PC-9 (cell line): ENCODE data around the gene LELP1. TPM values are rescaled to one million over a fixed set of nuclear protein-coding genes. Genes with fewer than 3 reads are reported as not detected.

Experiments
- Bru-seq: library from RNA; stranded (reverse); fragments of 400-500 nt; gene quantifications from one replicate; lab custom pipeline; 2021; lab: Mats Ljungman, UMichigan
- BruChase-seq, 2 experiments: library from RNA; stranded (reverse); fragments of 400-500 nt; gene quantifications; one replicate each; lab custom pipeline; 2021; lab: Mats Ljungman, UMichigan
- BruUV-seq: library from RNA; stranded (reverse); fragments of 400-500 nt; replicated peaks from 2 replicates; lab custom pipeline; 2021; lab: Mats Ljungman, UMichigan
- CTCF ChIA-PET: fragments of 300-600 bp; sonication (Branson Sonifier 250); formaldehyde crosslinking; loops from one replicate; lab custom pipeline; 2022; ENCODE audit warnings: antibody characterized with exemption; lab: Charles Lee
- POLR2A ChIA-PET: fragments of 300-600 bp; sonication (Branson Sonifier 250); formaldehyde crosslinking; loops from one replicate; lab custom pipeline; 2022; ENCODE audit warnings: antibody characterized with exemption; ENCODE audit not compliant: unreplicated experiment; lab: Charles Lee
- DNase-seq, 2 experiments: peaks; one replicate each; pipeline versions ENCODE4 v3.0.0 to v3.0.0-alpha.2; 2015 to 2022; ENCODE audit warnings: mixed read lengths in 1 of 2
- H2AFZ ChIP-seq: fragments of 200-600 bp; sonication (generic); 2 replicates; pipeline ENCODE4 v1.8.1; 2017; ENCODE audit warnings: antibody characterized with exemption
- H3F3A ChIP-seq: fragments of 200-600 bp; sonication (generic); 2 replicates; pipeline ENCODE4 v1.8.1; 2017; ENCODE audit warnings: antibody characterized with exemption, mild to moderate bottlenecking, low read depth; ENCODE audit not compliant: insufficient read depth
- H3K27ac ChIP-seq: fragments of 200-600 bp; sonication (generic); 2 replicates; pipeline ENCODE4 v1.6.1; 2016; ENCODE audit warnings: mixed run types
- H3K27me3 ChIP-seq: fragments of 200-600 bp; sonication (generic); 2 replicates; pipeline ENCODE4 v1.6.1; 2016; ENCODE audit warnings: low read depth, mixed run types; ENCODE audit not compliant: insufficient read depth
- H3K36me3 ChIP-seq: fragments of 200-600 bp; sonication (generic); 2 replicates; pipeline ENCODE4 v1.6.1; 2016; ENCODE audit warnings: low read depth, mixed run types
- H3K4me1 ChIP-seq: fragments of 200-600 bp; sonication (generic); replicated peaks from 2 replicates; pipeline ENCODE4 v1.6.1; 2016; ENCODE audit warnings: mixed run types; ENCODE audit not compliant: insufficient read depth
- H3K4me2 ChIP-seq: fragments of 200-600 bp; sonication (generic); 2 replicates; pipeline ENCODE4 v1.6.1; 2017; ENCODE audit warnings: mixed run types
- H3K4me3 ChIP-seq: fragments of 200-600 bp; sonication (generic); 2 replicates; pipeline ENCODE4 v1.6.1; 2016; ENCODE audit warnings: mixed run types
- H3K79me2 ChIP-seq: fragments of 200-600 bp; sonication (generic); 2 replicates; pipeline ENCODE4 v1.6.1; 2017; ENCODE audit warnings: low read depth, mixed run types
- H3K9me2 ChIP-seq: fragments of 200-600 bp; sonication (generic); 2 replicates; pipeline ENCODE4 v1.8.1; 2017; ENCODE audit warnings: mild to moderate bottlenecking; ENCODE audit not compliant: insufficient read depth
- H3K9me3 ChIP-seq: fragments of 200-600 bp; sonication (generic); 2 replicates; pipeline ENCODE4 v1.8.1; 2016; ENCODE audit warnings: low read depth; ENCODE audit not compliant: insufficient read depth
- H4K20me1 ChIP-seq: fragments of 200-600 bp; sonication (generic); 2 replicates; pipeline ENCODE4 v1.8.1; 2017; ENCODE audit not compliant: insufficient read depth
- CTCF ChIP-seq: fragments of 200-600 bp; sonication (generic); conservative IDR thresholded peaks from 2 replicates; pipeline ENCODE4 v1.6.1; 2017; ENCODE audit warnings: mixed run types, antibody characterized with exemption, mild to moderate bottlenecking, moderate library complexity
- EZH2 ChIP-seq: fragments of 200-600 bp; sonication (generic); IDR thresholded peaks from 2 replicates; pipeline ENCODE4 v1.8.0; 2017; ENCODE audit warnings: antibody characterized with exemption, low read depth
- intact Hi-C: fragments of 100-400 bp; cut with micrococcal nuclease; formaldehyde crosslinking; loops from one replicate; pipeline ENCODE4 v1.10.0; 2022; ENCODE audit not compliant: unreplicated experiment
- long read RNA-seq: library from polyadenylated mRNA; stranded (forward); transcript quantifications from one replicate; pipeline ENCODE4 v2.0.0, GENCODE V29; 2022
- total RNA-seq: library from RNA; stranded (reverse); gene quantifications from 2 replicates; pipeline ENCODE4 v1.2.3, GENCODE V29; 2021

LELP1 gene
- total RNA-seq (not detected in 2 replicates), Bru-seq, nascent RNA (not detected), BruChase-seq, experiment 1, labeled RNA remaining after a 2-hour chase (not detected), BruChase-seq, experiment 2, labeled RNA remaining after a 6-hour chase (not detected)
- long read RNA-seq, result 0 reads

DNA sequence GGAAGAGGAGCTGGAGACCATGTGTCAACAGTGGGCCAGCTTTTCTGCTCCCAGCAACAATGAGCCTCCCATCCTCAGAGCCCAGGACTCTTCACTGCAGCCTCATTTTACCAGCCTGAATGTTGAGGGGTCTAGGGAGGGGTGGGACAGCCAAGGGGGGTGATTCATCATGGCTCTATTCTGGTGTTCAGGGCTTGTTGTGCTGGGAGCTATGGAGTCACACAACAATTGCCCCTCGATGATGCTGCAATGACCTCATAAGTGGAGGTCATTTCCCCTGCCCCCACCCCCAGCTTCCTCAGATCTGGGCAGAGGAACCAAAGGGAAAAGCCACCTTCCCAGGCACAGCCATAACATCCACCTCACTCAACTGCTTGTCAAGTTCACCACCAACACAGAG, at the start of gene LELP1:
Gene LELP1, plus strand, starts transcription at position 301 of the 400 bp plus-strand sequence. CDS start 1,278 bp downstream, outside the sequence.
- Histone ChIP-seq H3K9me3 (no peaks in the 10 kb centered on the region), H3K79me2 (no peaks in the 10 kb centered on the region), H3K9me2 (no peaks in the 10 kb centered on the region), H3K36me3 (no peaks in the 10 kb centered on the region), H3K4me2 (no peak within 1 kb of the TSS), H2AFZ (no peak within 1 kb of the TSS), H3K4me3 (no peak within 1 kb of the TSS), H3F3A (no peaks in the 10 kb centered on the region), H3K4me1 (no peaks in the 10 kb centered on the region), H3K27me3 (peaks cover 52% of the 10 kb centered on the region), H4K20me1 (no peaks in the 10 kb centered on the region), H3K27ac (no peak within 1 kb of the TSS)
- ChIA-PET CTCF (no interaction called here), POLR2A (no interaction called here)
- intact Hi-C loops, result no loop called here
- no peak for DNase-seq
- no TSS peak for BruUV-seq
- TF ChIP-seq CTCF, result no peak
- TF ChIP-seq EZH2, result no peak

GRCh38 chr1:153155541-153155940, 47.7 kb upstream of the LELP1 start:
- H3K27ac ChIP-seq, result no peak overlapping the region
- H3K4me2 ChIP-seq, result no peak overlapping the region
- no peak overlapping the region for H2AFZ ChIP-seq
- H3K4me3 ChIP-seq, result no peak overlapping the region
- DNase-seq, result no peak
- no peaks in the 10 kb centered on the region for H3K9me2 ChIP-seq
- no peaks in the 10 kb centered on the region for H3K79me2 ChIP-seq
- no peaks in the 10 kb centered on the region for H3F3A ChIP-seq
- H3K4me1 ChIP-seq, result no peaks in the 10 kb centered on the region
- ChIA-PET CTCF (no interaction called here), POLR2A (no interaction called here)
- no peaks in the 10 kb centered on the region for H3K36me3 ChIP-seq
- intact Hi-C loops, result no loop called here
- peaks cover 4% of the 10 kb centered on the region; the same call in 1 of the 2 replicates for H3K9me3 ChIP-seq
- no peaks in the 10 kb centered on the region for H4K20me1 ChIP-seq
- TF ChIP-seq EZH2, result no peak
- no peak for TF ChIP-seq CTCF
- H3K27me3 ChIP-seq, result peaks cover 22% of the 10 kb centered on the region
- BruUV-seq, result no TSS peak

DNA sequence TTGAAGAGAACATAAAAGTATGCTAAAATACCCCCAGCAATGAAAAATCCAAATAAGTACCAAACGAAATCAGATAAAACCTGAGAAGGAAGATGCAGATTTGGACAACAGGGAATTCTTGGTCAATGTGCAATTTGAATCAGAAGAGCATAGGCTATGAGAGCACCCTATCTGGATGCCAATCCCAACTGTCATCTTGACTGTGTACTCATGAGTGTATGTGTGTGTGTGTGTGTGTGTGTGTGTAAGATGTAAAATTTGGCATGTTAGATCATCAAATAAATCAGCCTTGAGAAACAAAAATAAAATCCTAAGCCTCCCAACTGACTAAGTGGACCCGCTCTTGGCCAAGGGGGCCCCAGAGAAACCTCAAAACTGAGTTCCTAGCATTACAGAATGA, 34.5 kb upstream of the LELP1 start:
- no peaks in the 10 kb centered on the region for H3F3A ChIP-seq
- no peaks in the 10 kb centered on the region for H3K9me2 ChIP-seq
- TF ChIP-seq CTCF, result no peak
- TF ChIP-seq EZH2, result no peak
- no TSS peak for BruUV-seq
- H3K4me3 ChIP-seq, result no peak overlapping the region
- no peak overlapping the region for H3K27ac ChIP-seq
- H3K79me2 ChIP-seq, result no peaks in the 10 kb centered on the region
- peaks cover 8% of the 10 kb centered on the region for H3K27me3 ChIP-seq
- ChIA-PET POLR2A (no interaction called here), CTCF (no interaction called here)
- H4K20me1 ChIP-seq, result no peaks in the 10 kb centered on the region
- no peaks in the 10 kb centered on the region for H3K36me3 ChIP-seq
- DNase-seq, result no peak
- no peaks in the 10 kb centered on the region for H3K9me3 ChIP-seq
- intact Hi-C loops, result no loop called here
- H2AFZ ChIP-seq, result no peak overlapping the region
- no peaks in the 10 kb centered on the region for H3K4me1 ChIP-seq
- no peak overlapping the region for H3K4me2 ChIP-seq
